ENCODE results near the gene PLCXD3.

DNA sequence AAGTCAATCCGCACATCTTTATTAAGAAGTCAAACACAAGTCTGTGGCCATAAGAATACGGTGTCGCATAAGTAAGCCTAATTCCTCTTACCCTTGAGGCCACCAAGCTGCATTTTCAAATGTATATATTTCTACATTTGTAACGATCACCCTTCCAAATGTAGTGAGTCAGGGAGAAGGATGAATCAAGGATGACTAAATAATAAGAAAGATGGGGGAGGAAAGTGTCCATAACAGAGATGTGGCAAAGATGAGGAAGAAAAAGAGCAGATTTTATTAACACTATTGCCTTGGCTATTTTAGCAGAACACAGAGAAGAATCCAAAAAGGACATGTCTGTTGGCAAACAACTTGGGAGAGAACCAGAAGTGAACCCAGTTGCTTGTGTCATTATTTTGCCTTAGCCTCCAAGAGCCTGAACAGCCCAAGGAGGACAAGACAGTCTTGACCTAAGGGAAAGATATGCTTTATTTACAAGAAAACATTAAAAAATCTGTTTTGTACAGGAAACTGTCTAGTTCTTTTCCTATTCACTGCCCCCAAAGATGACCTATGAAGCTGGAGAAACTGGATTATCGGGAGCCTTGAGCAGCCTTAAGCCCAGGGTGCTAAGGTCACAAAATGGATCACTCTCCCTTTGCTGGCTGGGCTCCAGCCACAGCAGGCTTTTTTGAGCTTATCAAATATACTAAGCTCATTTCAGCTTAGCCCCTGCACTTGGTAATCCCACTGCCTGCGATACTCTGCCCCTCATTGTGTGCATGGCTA is 101.5 kb downstream of the PLCXD3 start:
- TF ChIP-seq, protein P1, sequence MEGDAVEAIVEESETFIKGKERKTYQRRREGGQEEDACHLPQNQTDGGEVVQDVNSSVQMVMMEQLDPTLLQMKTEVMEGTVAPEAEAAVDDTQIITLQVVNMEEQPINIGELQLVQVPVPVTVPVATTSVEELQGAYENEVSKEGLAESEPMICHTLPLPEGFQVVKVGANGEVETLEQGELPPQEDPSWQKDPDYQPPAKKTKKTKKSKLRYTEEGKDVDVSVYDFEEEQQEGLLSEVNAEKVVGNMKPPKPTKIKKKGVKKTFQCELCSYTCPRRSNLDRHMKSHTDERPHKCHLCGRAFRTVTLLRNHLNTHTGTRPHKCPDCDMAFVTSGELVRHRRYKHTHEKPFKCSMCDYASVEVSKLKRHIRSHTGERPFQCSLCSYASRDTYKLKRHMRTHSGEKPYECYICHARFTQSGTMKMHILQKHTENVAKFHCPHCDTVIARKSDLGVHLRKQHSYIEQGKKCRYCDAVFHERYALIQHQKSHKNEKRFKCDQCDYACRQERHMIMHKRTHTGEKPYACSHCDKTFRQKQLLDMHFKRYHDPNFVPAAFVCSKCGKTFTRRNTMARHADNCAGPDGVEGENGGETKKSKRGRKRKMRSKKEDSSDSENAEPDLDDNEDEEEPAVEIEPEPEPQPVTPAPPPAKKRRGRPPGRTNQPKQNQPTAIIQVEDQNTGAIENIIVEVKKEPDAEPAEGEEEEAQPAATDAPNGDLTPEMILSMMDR (IDR thresholded peaks at IDR 0.05): no peak
- TF ChIP-seq POLR2A (IDR thresholded peaks at IDR 0.05): no peak

Measured in prostate gland (tissue), 2 donors.